ENCODE measurements around the gene MAGI1.

DNA sequence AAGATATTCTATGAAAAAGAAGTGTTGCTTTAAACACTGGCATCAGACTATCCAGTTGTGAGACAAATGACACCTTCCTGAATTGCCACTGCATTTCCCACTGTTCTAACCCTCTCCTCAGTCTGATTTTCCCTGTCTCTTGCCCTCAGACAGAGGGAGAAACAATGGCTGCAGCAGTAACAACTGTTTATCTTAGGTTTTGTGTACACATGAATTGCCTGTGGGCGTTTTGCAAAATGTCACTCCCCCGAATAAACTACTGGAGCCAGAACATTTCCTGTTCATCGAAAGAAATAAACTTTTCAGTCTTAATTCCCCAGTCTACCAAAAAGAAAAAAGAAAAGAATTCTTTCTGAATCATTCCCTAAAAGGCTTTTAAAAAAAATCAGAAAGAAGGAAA is 155.1 kb downstream of the MAGI1 start:
- TF ChIP-seq, protein P1, sequence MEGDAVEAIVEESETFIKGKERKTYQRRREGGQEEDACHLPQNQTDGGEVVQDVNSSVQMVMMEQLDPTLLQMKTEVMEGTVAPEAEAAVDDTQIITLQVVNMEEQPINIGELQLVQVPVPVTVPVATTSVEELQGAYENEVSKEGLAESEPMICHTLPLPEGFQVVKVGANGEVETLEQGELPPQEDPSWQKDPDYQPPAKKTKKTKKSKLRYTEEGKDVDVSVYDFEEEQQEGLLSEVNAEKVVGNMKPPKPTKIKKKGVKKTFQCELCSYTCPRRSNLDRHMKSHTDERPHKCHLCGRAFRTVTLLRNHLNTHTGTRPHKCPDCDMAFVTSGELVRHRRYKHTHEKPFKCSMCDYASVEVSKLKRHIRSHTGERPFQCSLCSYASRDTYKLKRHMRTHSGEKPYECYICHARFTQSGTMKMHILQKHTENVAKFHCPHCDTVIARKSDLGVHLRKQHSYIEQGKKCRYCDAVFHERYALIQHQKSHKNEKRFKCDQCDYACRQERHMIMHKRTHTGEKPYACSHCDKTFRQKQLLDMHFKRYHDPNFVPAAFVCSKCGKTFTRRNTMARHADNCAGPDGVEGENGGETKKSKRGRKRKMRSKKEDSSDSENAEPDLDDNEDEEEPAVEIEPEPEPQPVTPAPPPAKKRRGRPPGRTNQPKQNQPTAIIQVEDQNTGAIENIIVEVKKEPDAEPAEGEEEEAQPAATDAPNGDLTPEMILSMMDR (IDR thresholded peaks at IDR 0.05), result no peak
- TF ChIP-seq EZH2 (IDR thresholded peaks at IDR 0.05; ENCODE audit: borderline replicate concordance, insufficient read depth, low read depth, low read length, poor library complexity, severe bottlenecking), result no peak
